ENCODE results near the gene WWOX. TPM values are rescaled to one million over a fixed set of nuclear protein-coding genes. Genes with fewer than 3 reads are reported as not detected.

The WWOX gene
- total and polyA plus RNA-seq, 2 of the 13 experiments (the other 11 are each of a cell fraction or from before 2014, with no cell fraction given), result 9.1 to 37.4 TPM

DNA sequence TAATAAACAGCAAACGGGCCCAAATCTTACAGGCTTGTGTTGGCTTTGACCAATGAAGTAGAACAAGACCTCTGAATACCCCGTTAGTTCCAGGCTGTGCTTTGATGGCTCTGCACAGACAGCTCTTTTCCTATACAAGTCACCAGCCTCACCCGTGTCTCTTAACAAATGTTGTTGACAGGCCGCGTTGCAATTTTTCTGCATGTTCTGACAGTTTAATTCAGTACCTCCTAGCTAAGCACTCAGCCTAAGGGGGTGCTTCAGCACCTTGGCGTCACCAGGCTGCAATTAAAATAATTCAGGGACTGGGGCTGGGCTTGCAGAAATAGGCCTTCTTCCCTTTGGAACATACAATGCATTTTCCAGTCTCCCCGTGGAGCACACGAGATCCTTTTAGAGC is 1001.0 kb downstream of the WWOX start:
- CTCF ChIA-PET (ENCODE audit: low intra/inter-chr PET ratio, low total read pairs), result no interaction called here
- H3K27me3 ChIP-seq (ENCODE audit: control insufficient read depth in 1 of 2, insufficient read depth in 2 of 2, low read length in 2 of 2), result 0 out of 5 replicates have a peak, but pooled peaks cover 0 to 3% of the 10 kb centered on the region in 2 experiments
- H3K79me2 ChIP-seq (ENCODE audit: insufficient read depth, low read length), result no peaks in the 10 kb centered on the region
- no peak overlapping the region for H3K4me2 ChIP-seq (ENCODE audit: low read depth, low read length)
- H4K20me1 ChIP-seq (ENCODE audit: insufficient read depth, low read length), result no peaks in the 10 kb centered on the region
- no peak for DNase-seq (ENCODE audit: low spot score)
- H3K27ac ChIP-seq (ENCODE audit: extremely low read length, insufficient read depth, low read length), result no peak overlapping the region
- ATAC-seq, result no peak
- H3K9me3 ChIP-seq (ENCODE audit: low read length), result no peaks in the 10 kb centered on the region
- no peak for FAIRE-seq
- no peak overlapping the region for H3K9ac ChIP-seq (ENCODE audit: insufficient read depth, low read depth, low read length)
- WGBS (ENCODE audit: low lambda C conversion rate), result 30% methylated on average over 8 of the region's 8 CpGs
- intact Hi-C loops (cut with micrococcal nuclease; ENCODE audit: unreplicated experiment), result no loop called here
- no peak overlapping the region for H3K4me3 ChIP-seq (replicated peaks in 1 of 3; ENCODE audit: insufficient read depth in 1 of 3, low read depth in 2 of 3, low read length in 3 of 3)
- POLR2A ChIA-PET, result no interaction called here
- in situ Hi-C loops (cut with HindIII; ENCODE audit: extremely low pct_ligation_motif_present, low pct_unique_long_range_greater_than_20kb), result no loop called here
- H3K4me1 ChIP-seq (ENCODE audit: insufficient read depth, low read length), result no peaks in the 10 kb centered on the region
- TF ChIP-seq POLR2AphosphoS5 (IDR thresholded peaks at IDR 0.05; ENCODE audit: low read depth, low read length) (no peak), SP140L (CRISPR knock-in tag; IDR thresholded peaks at IDR 0.05; ENCODE audit: borderline replicate concordance) (no peak), ZNF432 (CRISPR knock-in tag; IDR thresholded peaks at IDR 0.05; ENCODE audit: borderline replicate concordance) (no peak), ZNF256 (CRISPR knock-in tag; conservative IDR thresholded peaks at IDR 0.05) (no peak), ZNF121 (CRISPR knock-in tag; IDR thresholded peaks at IDR 0.05) (no peak), MED1 (CRISPR knock-in tag; IDR thresholded peaks at IDR 0.05) (no peak), ZNF878 (CRISPR knock-in tag; IDR thresholded peaks at IDR 0.05) (no peak), NFE2L1 (CRISPR knock-in tag; IDR thresholded peaks at IDR 0.05; ENCODE audit: borderline replicate concordance) (no peak), FOXJ3 (CRISPR knock-in tag; IDR thresholded peaks at IDR 0.05; ENCODE audit: borderline replicate concordance) (no peak), MIXL1 (CRISPR knock-in tag; IDR thresholded peaks at IDR 0.05) (no peak), ZNF224 (CRISPR knock-in tag; IDR thresholded peaks at IDR 0.05) (no peak), ZNF367 (CRISPR knock-in tag; IDR thresholded peaks at IDR 0.05; ENCODE audit: borderline replicate concordance) (no peak), SMAD1 (CRISPR knock-in tag; IDR thresholded peaks at IDR 0.05; ENCODE audit: borderline replicate concordance, low read depth) (no peak)
- TF ChIP-seq, protein P1, sequence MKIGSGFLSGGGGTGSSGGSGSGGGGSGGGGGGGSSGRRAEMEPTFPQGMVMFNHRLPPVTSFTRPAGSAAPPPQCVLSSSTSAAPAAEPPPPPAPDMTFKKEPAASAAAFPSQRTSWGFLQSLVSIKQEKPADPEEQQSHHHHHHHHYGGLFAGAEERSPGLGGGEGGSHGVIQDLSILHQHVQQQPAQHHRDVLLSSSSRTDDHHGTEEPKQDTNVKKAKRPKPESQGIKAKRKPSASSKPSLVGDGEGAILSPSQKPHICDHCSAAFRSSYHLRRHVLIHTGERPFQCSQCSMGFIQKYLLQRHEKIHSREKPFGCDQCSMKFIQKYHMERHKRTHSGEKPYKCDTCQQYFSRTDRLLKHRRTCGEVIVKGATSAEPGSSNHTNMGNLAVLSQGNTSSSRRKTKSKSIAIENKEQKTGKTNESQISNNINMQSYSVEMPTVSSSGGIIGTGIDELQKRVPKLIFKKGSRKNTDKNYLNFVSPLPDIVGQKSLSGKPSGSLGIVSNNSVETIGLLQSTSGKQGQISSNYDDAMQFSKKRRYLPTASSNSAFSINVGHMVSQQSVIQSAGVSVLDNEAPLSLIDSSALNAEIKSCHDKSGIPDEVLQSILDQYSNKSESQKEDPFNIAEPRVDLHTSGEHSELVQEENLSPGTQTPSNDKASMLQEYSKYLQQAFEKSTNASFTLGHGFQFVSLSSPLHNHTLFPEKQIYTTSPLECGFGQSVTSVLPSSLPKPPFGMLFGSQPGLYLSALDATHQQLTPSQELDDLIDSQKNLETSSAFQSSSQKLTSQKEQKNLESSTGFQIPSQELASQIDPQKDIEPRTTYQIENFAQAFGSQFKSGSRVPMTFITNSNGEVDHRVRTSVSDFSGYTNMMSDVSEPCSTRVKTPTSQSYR (CRISPR knock-in tag; IDR thresholded peaks at IDR 0.05; ENCODE audit: borderline replicate concordance), result no peak
- TF ChIP-seq, protein P2, sequence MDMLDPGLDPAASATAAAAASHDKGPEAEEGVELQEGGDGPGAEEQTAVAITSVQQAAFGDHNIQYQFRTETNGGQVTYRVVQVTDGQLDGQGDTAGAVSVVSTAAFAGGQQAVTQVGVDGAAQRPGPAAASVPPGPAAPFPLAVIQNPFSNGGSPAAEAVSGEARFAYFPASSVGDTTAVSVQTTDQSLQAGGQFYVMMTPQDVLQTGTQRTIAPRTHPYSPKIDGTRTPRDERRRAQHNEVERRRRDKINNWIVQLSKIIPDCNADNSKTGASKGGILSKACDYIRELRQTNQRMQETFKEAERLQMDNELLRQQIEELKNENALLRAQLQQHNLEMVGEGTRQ (IDR thresholded peaks at IDR 0.05; ENCODE audit: low read depth, low read length), result no peak
- TF ChIP-seq, protein P2 (CRISPR knock-in tag; IDR thresholded peaks at IDR 0.05; ENCODE audit: borderline replicate concordance), result no peak
- TF ChIP-seq, protein P3, sequence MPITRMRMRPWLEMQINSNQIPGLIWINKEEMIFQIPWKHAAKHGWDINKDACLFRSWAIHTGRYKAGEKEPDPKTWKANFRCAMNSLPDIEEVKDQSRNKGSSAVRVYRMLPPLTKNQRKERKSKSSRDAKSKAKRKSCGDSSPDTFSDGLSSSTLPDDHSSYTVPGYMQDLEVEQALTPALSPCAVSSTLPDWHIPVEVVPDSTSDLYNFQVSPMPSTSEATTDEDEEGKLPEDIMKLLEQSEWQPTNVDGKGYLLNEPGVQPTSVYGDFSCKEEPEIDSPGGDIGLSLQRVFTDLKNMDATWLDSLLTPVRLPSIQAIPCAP (CRISPR knock-in tag; IDR thresholded peaks at IDR 0.05; ENCODE audit: low read depth), result no peak
- no TSS peak for BruUV-seq (replicated peaks)
- H3K36me3 ChIP-seq (replicated peaks in 1 of 2; ENCODE audit: control insufficient read depth in 1 of 2, insufficient read depth in 2 of 2, low read length in 2 of 2), result no peaks in the 10 kb centered on the region
- no peak overlapping the region for H2AFZ ChIP-seq (ENCODE audit: low read length)
